Measurements from ENCODE around the gene SBF1. TPM values are rescaled to one million over a fixed set of nuclear protein-coding genes. Genes with fewer than 3 reads are reported as not detected.
A peak's percentile ranks its signal among the peaks of the same experiment; 100 is the strongest.

The SBF1 gene
- total and polyA plus RNA-seq, 2 of the 13 experiments (the other 11 are each of a cell fraction or from before 2014, with no cell fraction given) = 31.7 to 40.9 TPM

GRCh38 chr22:50445071-50445879, 29.6 kb downstream of the SBF1 start (continued):
- TF ChIP-seq ZBTB37 (CRISPR knock-in tag; IDR thresholded peaks at IDR 0.05) (no peak), ZNF274 (CRISPR knock-in tag; IDR thresholded peaks at IDR 0.05) (0 out of 2 replicates have a peak, but pooled peaks have one; percentile 27), HOXA7 (CRISPR knock-in tag; IDR thresholded peaks at IDR 0.05) (no peak), AGO2 (optimal IDR thresholded peaks at IDR 0.05; ENCODE audit: low read depth, low read length) (peak; percentile 99), RBFOX2 (IDR thresholded peaks at IDR 0.05; ENCODE audit: low read depth, low read length) (0 out of 2 replicates have a peak, but pooled peaks have one; percentile 13), ZNF646 (CRISPR knock-in tag; IDR thresholded peaks at IDR 0.05) (no peak), ZNF878 (CRISPR knock-in tag; IDR thresholded peaks at IDR 0.05) (no peak), NONO (IDR thresholded peaks at IDR 0.05) (no peak), NONO (CRISPR knock-in tag; conservative IDR thresholded peaks at IDR 0.05) (no peak; the same call in 1 of the 2 replicates), ZNF788 (CRISPR knock-in tag; IDR thresholded peaks at IDR 0.05; ENCODE audit: borderline replicate concordance) (0 out of 2 replicates have a peak, but pooled peaks have one; percentile 40), MED8 (CRISPR knock-in tag; IDR thresholded peaks at IDR 0.05; ENCODE audit: insufficient replicate concordance) (no peak), ATF7-NPFF (CRISPR knock-in tag; IDR thresholded peaks at IDR 0.05; ENCODE audit: low read depth) (no peak), PHB2 (IDR thresholded peaks at IDR 0.05; ENCODE audit: partially characterized antibody) (no peak), ETV5 (CRISPR knock-in tag; IDR thresholded peaks at IDR 0.05; ENCODE audit: borderline replicate concordance) (no peak), TAF1 (CRISPR knock-in tag; IDR thresholded peaks at IDR 0.05) (no peak), DNMT3B (CRISPR knock-in tag; conservative IDR thresholded peaks at IDR 0.05) (no peak), ZNF292 (CRISPR knock-in tag; IDR thresholded peaks at IDR 0.05; ENCODE audit: borderline replicate concordance, low read depth) (no peak), POLR2G (IDR thresholded peaks at IDR 0.05; ENCODE audit: low read depth, low read length) (peak; percentile 78; the same call in 1 of the 2 replicates), E2F2 (CRISPR knock-in tag; IDR thresholded peaks at IDR 0.05; ENCODE audit: borderline replicate concordance) (no peak), CREBL2 (CRISPR knock-in tag; IDR thresholded peaks at IDR 0.05; ENCODE audit: borderline replicate concordance) (no peak)

Data from HepG2 (cell line).